ENCODE measurements around the gene DDX60. TPM values are rescaled to one million over a fixed set of nuclear protein-coding genes. Genes with fewer than 3 reads are reported as not detected.
"Not testable (repeated sequence)": the region's sequence is repeated elsewhere in the genome, so short reads cannot be mapped to it uniquely, and the experiment has no call there.

DDX60 gene
- total and polyA plus RNA-seq, 3 experiments from 2014 or later: 4.9 to 26.7 (median 6.3) TPM

DNA sequence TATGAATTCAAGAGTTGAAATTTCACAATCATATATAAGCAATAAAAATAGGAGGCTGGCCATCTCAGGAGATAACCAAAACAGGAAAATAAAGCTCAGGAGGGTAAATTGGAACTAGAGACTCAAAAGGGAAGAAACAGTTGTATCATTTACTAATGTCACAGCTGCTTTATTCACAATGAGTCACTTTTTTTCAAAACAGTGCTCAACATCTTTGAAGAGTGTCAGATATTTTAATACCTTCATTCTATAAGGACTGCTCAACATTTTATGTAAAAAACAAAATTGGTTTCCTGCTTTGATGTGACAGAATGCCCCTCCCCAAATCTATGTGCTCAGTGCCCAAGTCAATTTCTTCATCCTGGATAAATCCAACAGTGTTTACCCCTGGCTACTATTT is 97.7 kb downstream of the DDX60 start:
- no peak overlapping the region for H3K4me3 Mint-ChIP-seq
- CTCF ChIA-PET: no interaction called here

GRCh38 chr4:168218645-168219044 is 99.9 kb downstream of the DDX60 start:
- Histone ChIP-seq H3K9me3 (ENCODE audit: low read length) (no peaks in the 10 kb centered on the region), H3K27me3 (ENCODE audit: insufficient read depth, low read length, poor library complexity, severe bottlenecking) (no peaks in the 10 kb centered on the region), H3K4me1 (ENCODE audit: insufficient read depth, low read length) (no peaks in the 10 kb centered on the region), H3K27ac (ENCODE audit: low read depth, low read length) (no peak overlapping the region), H3K36me3 (ENCODE audit: insufficient read depth, low read length) (peaks cover 20% of the 10 kb centered on the region), H3K4me3 (ENCODE audit: low read length) (no peak overlapping the region)
- Mint-ChIP-seq H3K27ac (no peak overlapping the region), H3K27me3 (no peaks in the 10 kb centered on the region), H3K36me3 (peaks cover 69 to 83% (median 79%) of the 10 kb centered on the region in 3 donors), H3K4me1 (peaks cover 0 to 11% (median 3%) of the 10 kb centered on the region in 3 donors), H3K9me3 (peaks cover 0 to 21% (median 9%) of the 10 kb centered on the region in 5 donors), H3K4me3 (no peak overlapping the region)
- ChIA-PET POLR2A (no interaction called here), CTCF (no interaction called here)
- DNase-seq: no peak

More for the DNA sequence above, 97.7 kb downstream of the DDX60 start:
- H3K27me3 Mint-ChIP-seq: no peaks in the 10 kb centered on the region
- POLR2A ChIA-PET: no interaction called here
- peaks cover 0 to 11% (median 3%) of the 10 kb centered on the region in 3 donors for H3K4me1 Mint-ChIP-seq
- Histone ChIP-seq H3K4me1 (ENCODE audit: insufficient read depth, low read length) (no peaks in the 10 kb centered on the region), H3K4me3 (ENCODE audit: low read length) (no peak overlapping the region), H3K27me3 (ENCODE audit: insufficient read depth, low read length, poor library complexity, severe bottlenecking) (no peaks in the 10 kb centered on the region), H3K27ac (ENCODE audit: low read depth, low read length) (no peak overlapping the region), H3K9me3 (ENCODE audit: low read length) (no peaks in the 10 kb centered on the region), H3K36me3 (ENCODE audit: insufficient read depth, low read length) (peaks cover 26% of the 10 kb centered on the region)
- no peak for DNase-seq
- H3K36me3 Mint-ChIP-seq: peaks cover 63 to 82% (median 66%) of the 10 kb centered on the region in 3 donors
- peaks cover 0 to 5% (median 0%) of the 10 kb centered on the region in 5 donors for H3K9me3 Mint-ChIP-seq
- peak overlapping the region in 4 of 8 donors; percentile 10 to 47 (median 26) for H3K27ac Mint-ChIP-seq

DNA sequence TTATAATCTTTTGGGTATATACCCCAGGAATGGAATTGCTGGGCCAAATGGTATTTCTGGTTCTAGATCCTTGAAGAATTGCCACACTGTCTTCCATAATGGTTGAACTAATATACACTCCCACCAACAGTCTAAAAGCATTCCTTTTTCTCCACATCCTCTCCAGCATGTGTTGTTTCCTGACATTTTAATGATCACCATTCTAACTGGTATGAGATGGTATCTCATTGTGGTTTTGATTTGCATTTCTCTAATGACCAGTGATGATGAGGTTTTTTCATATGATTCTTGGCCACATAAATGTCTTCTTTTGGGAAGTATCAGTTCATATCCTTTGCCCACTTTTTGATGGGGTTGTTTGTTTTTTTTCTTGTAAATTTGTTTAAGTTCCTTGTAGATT is 105.0 kb downstream of the DDX60 start:
- H3K27ac ChIP-seq (ENCODE audit: low read depth, low read length); DNase-seq; POLR2A ChIA-PET; H3K4me3 Mint-ChIP-seq; H3K4me1 ChIP-seq (ENCODE audit: insufficient read depth, low read length); H3K9me3 ChIP-seq (ENCODE audit: low read length); H3K27me3 ChIP-seq (ENCODE audit: insufficient read depth, low read length, poor library complexity, severe bottlenecking); H3K27me3 Mint-ChIP-seq; H3K4me1 Mint-ChIP-seq; CTCF ChIA-PET; H3K4me3 ChIP-seq (ENCODE audit: low read length); H3K27ac Mint-ChIP-seq: not testable (repeated sequence)
- peaks cover 41 to 68% (median 48%) of the 10 kb centered on the region in 3 donors for H3K36me3 Mint-ChIP-seq
- peaks cover 6 to 35% (median 9%) of the 10 kb centered on the region in 5 donors for H3K9me3 Mint-ChIP-seq
- peaks cover 13% of the 10 kb centered on the region for H3K36me3 ChIP-seq (ENCODE audit: insufficient read depth, low read length)

GRCh38 chr4:168212656-168213055 is 105.9 kb downstream of the DDX60 start:
- Histone ChIP-seq H3K27ac (ENCODE audit: low read depth, low read length) (no peak overlapping the region), H3K9me3 (ENCODE audit: low read length) (no peaks in the 10 kb centered on the region), H3K27me3 (ENCODE audit: insufficient read depth, low read length, poor library complexity, severe bottlenecking) (no peaks in the 10 kb centered on the region), H3K4me3 (ENCODE audit: low read length) (no peak overlapping the region), H3K4me1 (ENCODE audit: insufficient read depth, low read length) (no peaks in the 10 kb centered on the region), H3K36me3 (ENCODE audit: insufficient read depth, low read length) (peaks cover 5% of the 10 kb centered on the region)
- Mint-ChIP-seq H3K9me3 (peaks cover 6 to 35% (median 9%) of the 10 kb centered on the region in 5 donors), H3K27me3 (no peaks in the 10 kb centered on the region), H3K27ac (no peak overlapping the region), H3K36me3 (peaks cover 35 to 61% (median 39%) of the 10 kb centered on the region in 3 donors), H3K4me3 (no peak overlapping the region), H3K4me1 (no peaks in the 10 kb centered on the region)
- POLR2A ChIA-PET: no interaction called here
- CTCF ChIA-PET: no interaction called here
- no peak for DNase-seq

DNA sequence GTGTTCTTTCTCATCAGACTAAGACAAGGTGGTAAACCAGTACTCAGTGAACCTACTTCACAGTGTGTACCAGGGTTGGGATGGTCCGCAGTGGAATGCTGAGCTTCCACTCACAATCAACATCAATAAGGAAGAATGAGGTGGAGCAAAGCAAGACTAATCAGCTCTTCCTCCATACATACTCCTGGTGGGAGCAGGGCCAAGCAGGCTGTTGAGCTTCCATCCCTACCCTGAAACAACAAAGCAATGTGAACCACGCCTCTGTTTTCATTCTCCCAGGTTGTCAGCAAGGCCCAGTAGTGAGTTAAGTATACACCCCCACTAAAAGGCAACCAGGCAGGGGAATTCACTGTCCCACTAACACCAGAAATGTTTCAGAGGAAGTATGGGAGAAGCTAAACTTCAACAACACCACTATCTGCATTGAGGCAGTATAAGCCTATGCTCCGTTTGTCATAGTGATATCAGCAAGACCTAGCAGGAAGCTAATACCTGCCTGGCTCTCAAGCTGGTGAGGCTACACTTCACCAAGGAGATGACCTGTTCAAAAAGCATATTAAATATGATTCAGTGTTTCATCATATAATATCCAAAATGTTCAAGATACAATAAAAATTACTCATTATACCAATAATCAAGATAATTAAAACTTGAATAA is 109.5 kb downstream of the DDX60 start:
- ChIA-PET CTCF (no interaction called here), POLR2A (no interaction called here)
- no peaks in the 10 kb centered on the region for H3K4me1 Mint-ChIP-seq
- DNase-seq: no peak
- H3K27ac ChIP-seq (ENCODE audit: low read depth, low read length): no peak overlapping the region
- H3K9me3 Mint-ChIP-seq: peaks cover 12 to 36% (median 22%) of the 10 kb centered on the region in 5 donors
- no peaks in the 10 kb centered on the region for H3K36me3 ChIP-seq (ENCODE audit: insufficient read depth, low read length)
- H3K9me3 ChIP-seq (ENCODE audit: low read length): peaks cover 1% of the 10 kb centered on the region
- no peaks in the 10 kb centered on the region for H3K4me1 ChIP-seq (ENCODE audit: insufficient read depth, low read length)
- H3K27me3 ChIP-seq (ENCODE audit: insufficient read depth, low read length, poor library complexity, severe bottlenecking): no peaks in the 10 kb centered on the region
- H3K36me3 Mint-ChIP-seq: peaks cover 9 to 39% (median 13%) of the 10 kb centered on the region in 3 donors
- no peak overlapping the region for H3K4me3 ChIP-seq (ENCODE audit: low read length)
- H3K27me3 Mint-ChIP-seq: no peaks in the 10 kb centered on the region
- no peak overlapping the region for H3K4me3 Mint-ChIP-seq
- no peak overlapping the region for H3K27ac Mint-ChIP-seq

- CTCF ChIA-PET: no interaction called here
- Mint-ChIP-seq H3K9me3 (peaks cover 18 to 36% (median 31%) of the 10 kb centered on the region in 5 donors), H3K4me1 (no peaks in the 10 kb centered on the region), H3K4me3 (no peak overlapping the region), H3K27me3 (no peaks in the 10 kb centered on the region), H3K27ac (no peak overlapping the region), H3K36me3 (peaks cover 2 to 26% (median 10%) of the 10 kb centered on the region in 3 donors)
- H3K27ac ChIP-seq (ENCODE audit: low read depth, low read length): no peak overlapping the region
- H3K27me3 ChIP-seq (ENCODE audit: insufficient read depth, low read length, poor library complexity, severe bottlenecking): no peaks in the 10 kb centered on the region
- no peaks in the 10 kb centered on the region for H3K4me1 ChIP-seq (ENCODE audit: insufficient read depth, low read length)
- POLR2A ChIA-PET: no interaction called here
- no peak for DNase-seq
- H3K36me3 ChIP-seq (ENCODE audit: insufficient read depth, low read length): no peaks in the 10 kb centered on the region
- peaks cover 9% of the 10 kb centered on the region for H3K9me3 ChIP-seq (ENCODE audit: low read length)
- no peak overlapping the region for H3K4me3 ChIP-seq (ENCODE audit: low read length)
Measured at GRCh38 chr4:168203233-168203911, 115.2 kb downstream of the DDX60 start.

- peaks cover 9% of the 10 kb centered on the region for H3K9me3 ChIP-seq (ENCODE audit: low read length)
- H3K27ac ChIP-seq (ENCODE audit: low read depth, low read length): no peak overlapping the region
- no peaks in the 10 kb centered on the region for H3K4me1 ChIP-seq (ENCODE audit: insufficient read depth, low read length)
- CTCF ChIA-PET: no interaction called here
- no peaks in the 10 kb centered on the region for H3K36me3 ChIP-seq (ENCODE audit: insufficient read depth, low read length)
- no peak for DNase-seq
- Mint-ChIP-seq H3K4me1 (no peaks in the 10 kb centered on the region), H3K27me3 (no peaks in the 10 kb centered on the region), H3K9me3 (peaks cover 15 to 33% (median 28%) of the 10 kb centered on the region in 5 donors), H3K4me3 (no peak overlapping the region), H3K27ac (no peak overlapping the region), H3K36me3 (peaks cover 0 to 12% (median 6%) of the 10 kb centered on the region in 3 donors)
- no peak overlapping the region for H3K4me3 ChIP-seq (ENCODE audit: low read length)
- POLR2A ChIA-PET: no interaction called here
- H3K27me3 ChIP-seq (ENCODE audit: insufficient read depth, low read length, poor library complexity, severe bottlenecking): no peaks in the 10 kb centered on the region
Measured at GRCh38 chr4:168200685-168201084, 117.9 kb downstream of the DDX60 start.

GRCh38 chr4:168199260-168199957 is 119.1 kb downstream of the DDX60 start:
- ChIA-PET POLR2A (no interaction called here), CTCF (no interaction called here)
- H3K4me1 ChIP-seq (ENCODE audit: insufficient read depth, low read length): no peaks in the 10 kb centered on the region
- Mint-ChIP-seq H3K9me3 (peaks cover 6 to 21% (median 19%) of the 10 kb centered on the region in 5 donors), H3K27me3 (no peaks in the 10 kb centered on the region), H3K27ac (no peak overlapping the region), H3K4me3 (no peak overlapping the region), H3K36me3 (peaks cover 0 to 12% (median 1%) of the 10 kb centered on the region in 3 donors), H3K4me1 (no peaks in the 10 kb centered on the region)
- no peak for DNase-seq
- no peak overlapping the region for H3K27ac ChIP-seq (ENCODE audit: low read depth, low read length)
- no peaks in the 10 kb centered on the region for H3K36me3 ChIP-seq (ENCODE audit: insufficient read depth, low read length)
- H3K9me3 ChIP-seq (ENCODE audit: low read length): peaks cover 9% of the 10 kb centered on the region
- H3K4me3 ChIP-seq (ENCODE audit: low read length): no peak overlapping the region
- no peaks in the 10 kb centered on the region for H3K27me3 ChIP-seq (ENCODE audit: insufficient read depth, low read length, poor library complexity, severe bottlenecking)
